H4 (cell line): Measurements from ENCODE around the gene FHOD3. TPM values are rescaled to one million over a fixed set of nuclear protein-coding genes. Genes with fewer than 3 reads are reported as not detected.
"Not testable (repeated sequence)": the region's sequence is repeated elsewhere in the genome, so short reads cannot be mapped to it uniquely, and the experiment has no call there.

ENCODE experiments used
- DNase-seq: peaks from one replicate; pipeline ENCODE4 v3.0.0-alpha.2; 2015; ENCODE audit warnings: low spot score
- total RNA-seq: library from RNA; depleted of rRNA; stranded (reverse); fragments of >200 nt; shearing (Covaris generic); gene quantifications from 2 replicates; pipeline ENCODE4 v1.2.3, GENCODE V29; 2014

Gene FHOD3
- total RNA-seq, 1 experiment from 2014 or later, result 6.1 TPM

GRCh38 chr18:36546876-36547275 lies 249.4 kb downstream of the FHOD3 start:
- no peak for DNase-seq

- no peak for DNase-seq
These were observed 250.0 kb downstream of the FHOD3 start for GRCh38 chr18:36547544-36547943.

- DNase-seq, result not testable (repeated sequence)
These were observed 253.8 kb downstream of the FHOD3 start for GRCh38 chr18:36551274-36551673.

GRCh38 chr18:36558234-36558633 lies 260.7 kb downstream of the FHOD3 start:
- DNase-seq, result no peak

GRCh38 chr18:36559149-36559857 lies 261.8 kb downstream of the FHOD3 start:
- no peak for DNase-seq

GRCh38 chr18:36560187-36560586 lies 262.7 kb downstream of the FHOD3 start:
- DNase-seq, result no peak

- no peak for DNase-seq
These were observed 263.5 kb downstream of the FHOD3 start for GRCh38 chr18:36561046-36561445.

GRCh38 chr18:36564841-36565240 lies 267.3 kb downstream of the FHOD3 start:
- no peak for DNase-seq

GRCh38 chr18:36567800-36568199 lies 270.3 kb downstream of the FHOD3 start:
- no peak for DNase-seq

- DNase-seq, result no peak
These were observed 271.0 kb downstream of the FHOD3 start for GRCh38 chr18:36568487-36568886.

- peak; percentile 36 for DNase-seq
These were observed 274.8 kb downstream of the FHOD3 start for GRCh38 chr18:36572135-36572856.

GRCh38 chr18:36576339-36576738 lies 278.8 kb downstream of the FHOD3 start:
- DNase-seq, result no peak

- DNase-seq, result no peak
These were observed 281.6 kb downstream of the FHOD3 start for GRCh38 chr18:36578871-36579710.

GRCh38 chr18:36580266-36580665 lies 282.8 kb downstream of the FHOD3 start:
- DNase-seq, result peak; percentile 29

- peak; percentile 18 for DNase-seq
These were observed 283.6 kb downstream of the FHOD3 start for GRCh38 chr18:36580874-36581750.

GRCh38 chr18:36582988-36583745 lies 285.7 kb downstream of the FHOD3 start:
- DNase-seq, result no peak

GRCh38 chr18:36589857-36590543 lies 292.5 kb downstream of the FHOD3 start:
- DNase-seq, result no peak

- DNase-seq, result no peak
These were observed 293.4 kb downstream of the FHOD3 start for GRCh38 chr18:36590621-36591580.

- DNase-seq, result no peak
These were observed 294.8 kb downstream of the FHOD3 start for GRCh38 chr18:36592282-36592681.
